A549 (cell line): ENCODE data around the gene PDE10A. TPM values are rescaled to one million over a fixed set of nuclear protein-coding genes. Genes with fewer than 3 reads are reported as not detected.

Source experiments
- ATAC-seq, 2 experiments: fragments of 200-7000 bp in 1 of 2; fragments of >200 bp in 1 of 2; cut with Nextera tagmentation in 1 of 2; cut with Tn5 transposase in 1 of 2; 3 replicates each; pipeline versions ENCODE4 v1.8.0 to v1.9.1; 2018 to 2020; ENCODE audit warnings: mild to moderate bottlenecking in 1 of 2, moderate library complexity in 1 of 2
- CTCF ChIA-PET: fragments of 300-600 bp; sonication (Branson Sonifier 250); formaldehyde crosslinking; extraction: SDS; loops from one replicate; lab custom pipeline; 2021; ENCODE audit warnings: antibody characterized with exemption, inconsistent platforms; lab: Yijun Ruan, JAX
- POLR2A ChIA-PET: fragments of 350-600 bp; formaldehyde crosslinking; extraction: SDS; loops from one replicate; lab custom pipeline; 2021; ENCODE audit warnings: antibody characterized with exemption, inconsistent platforms; lab: Yijun Ruan, JAX
- DNase-seq, 2 experiments: peaks; one replicate each; pipeline versions ENCODE4 v3.0.0 to v3.0.0-alpha.2; 2011 to 2016; ENCODE audit warnings: low read depth in 1 of 2, low spot score in 1 of 2
- FAIRE-seq: peaks from 2 replicates; lab custom pipeline; 2011; peaks lifted over from hg19 to GRCh38; lab: Jason Lieb, UNC
- H3K27ac ChIP-seq, 2 experiments: fragments of >200 bp; sonication (Bioruptor Twin); formaldehyde crosslinking; 3 replicates each; pipeline ENCODE4 v1.5.1; 2016 to 2017
- H3K4me1 ChIP-seq: fragments of >200 bp; sonication (Bioruptor Twin); formaldehyde crosslinking; 3 replicates; pipeline ENCODE4 v1.6.1; 2016
- H3K4me2 ChIP-seq: fragments of >200 bp; sonication (Bioruptor Twin); formaldehyde crosslinking; 3 replicates; pipeline ENCODE4 v1.6.1; 2016
- H3K4me3 ChIP-seq: fragments of >200 bp; sonication (Bioruptor Twin); formaldehyde crosslinking; 3 replicates; pipeline ENCODE4 v1.5.1; 2016
- H3K9me3 ChIP-seq: fragments of >200 bp; sonication (Bioruptor Twin); formaldehyde crosslinking; 3 replicates; pipeline ENCODE4 v1.6.1; 2016
- BHLHE40 ChIP-seq: IDR thresholded peaks from 2 replicates; pipeline ENCODE4 v1.6.1; 2012; ENCODE audit warnings: low read depth, low read length, inconsistent platforms
- CHD2 ChIP-seq: fragments of 150-350 bp; IDR thresholded peaks from 2 replicates; pipeline ENCODE4 v1.6.1; 2014; ENCODE audit warnings: low read length; ENCODE audit not compliant: partially characterized antibody
- CHD4 ChIP-seq: fragments of 200-600 bp; sonication (generic); IDR thresholded peaks from 2 replicates; pipeline ENCODE4 v1.6.1; 2016; ENCODE audit warnings: antibody characterized with exemption, mild to moderate bottlenecking, borderline replicate concordance
- CTCF ChIP-seq: fragments of >200 bp; sonication (Bioruptor Twin); formaldehyde crosslinking; IDR thresholded peaks from 3 replicates; pipeline ENCODE4 v1.5.1; 2016
- EHMT2 ChIP-seq: fragments of 200-600 bp; sonication (generic); IDR thresholded peaks from 2 replicates; pipeline ENCODE4 v1.6.1; 2016; ENCODE audit warnings: antibody characterized with exemption, low read depth, mild to moderate bottlenecking, moderate library complexity
- FOSB ChIP-seq: fragments of 250-450 bp; sonication (Bioruptor Pico); IDR thresholded peaks from 2 replicates; pipeline ENCODE4 v1.5.0; 2020; ENCODE audit warnings: mild to moderate bottlenecking, moderate library complexity
- FOSL2 ChIP-seq, 2 experiments: fragments of 450-650 bp in 1 of 2; fragments of >200 bp in 1 of 2; sonication (Bioruptor Twin) in 1 of 2; formaldehyde crosslinking; IDR thresholded peaks; 2 replicates each; pipeline versions ENCODE4 v1.5.0 to v1.6.1; 2016 to 2020; ENCODE audit warnings: mild to moderate bottlenecking in 1 of 2, moderate library complexity in 1 of 2
- GATA3 ChIP-seq: IDR thresholded peaks from 2 replicates; pipeline ENCODE4 v1.6.1; 2012; ENCODE audit warnings: borderline replicate concordance
- HDAC2 ChIP-seq: fragments of 200-600 bp; sonication (generic); IDR thresholded peaks from 2 replicates; pipeline ENCODE4 v1.6.1; 2016
- HOXB13 ChIP-seq: fragments of 250-450 bp; sonication (Bioruptor Pico); IDR thresholded peaks from 2 replicates; pipeline ENCODE4 v1.5.0; 2020; ENCODE audit warnings: low read depth, mild to moderate bottlenecking, moderate library complexity
- HOXB5 ChIP-seq: fragments of 250-450 bp; sonication (Bioruptor Pico); IDR thresholded peaks from 2 replicates; pipeline ENCODE4 v1.5.0; 2020; ENCODE audit warnings: mild to moderate bottlenecking, moderate library complexity
- MAFK ChIP-seq: fragments of 450-650 bp; IDR thresholded peaks from 2 replicates; pipeline ENCODE4 v1.6.1; 2014; ENCODE audit not compliant: partially characterized antibody
- NPAS2 ChIP-seq: fragments of 250-450 bp; sonication (Bioruptor Pico); IDR thresholded peaks from 2 replicates; pipeline ENCODE4 v1.8.0; 2022; ENCODE audit warnings: mild to moderate bottlenecking, moderate library complexity, borderline replicate concordance
- POLR2AphosphoS2 ChIP-seq: conservative IDR thresholded peaks from 2 replicates; pipeline ENCODE4 v1.6.1; 2012; ENCODE audit warnings: low read length, improper control_type of control experiment, inconsistent platforms
- SREBF2 ChIP-seq: fragments of 450-650 bp; IDR thresholded peaks from 2 replicates; pipeline ENCODE4 v1.6.1; 2014; ENCODE audit warnings: mild to moderate bottlenecking, moderate library complexity
- TFCP2L1 ChIP-seq: fragments of 250-450 bp; sonication (Bioruptor Pico); IDR thresholded peaks from 2 replicates; pipeline ENCODE4 v1.5.0; 2021; ENCODE audit warnings: mild to moderate bottlenecking
- USF2 ChIP-seq: fragments of 450-650 bp; IDR thresholded peaks from 2 replicates; pipeline ENCODE4 v1.6.1; 2014; ENCODE audit warnings: antibody characterized with exemption
- ZNF302 ChIP-seq: fragments of 250-450 bp; sonication (Bioruptor Pico); IDR thresholded peaks from 2 replicates; pipeline ENCODE4 v1.9.0; 2021; ENCODE audit warnings: inconsistent platforms, mild to moderate bottlenecking, moderate library complexity
- ZSCAN20 ChIP-seq: fragments of 250-450 bp; sonication (Bioruptor Pico); IDR thresholded peaks from 2 replicates; pipeline ENCODE4 v1.8.0; 2022; ENCODE audit warnings: mild to moderate bottlenecking, moderate library complexity
- WGBS: methylation state at CpG from one replicate; pipeline ENCODE4 v1.1.6; 2017; ENCODE audit errors: missing lambda C conversion rate; 5-methylcytosine and 5-hydroxymethylcytosine counted together
- polyA plus RNA-seq, 4 experiments: library from polyadenylated mRNA; depleted of rRNA in 3 of 4; stranded (reverse); fragments of >200 nt; fragmentation: RNase III in 1 of 4; extraction: RNeasy Plus Mini Kit Qiagen cat#74134 plus additional on column Dnase treatment in 1 of 4; gene quantifications; 2 replicates in 3 of 4; 3 replicates in 1 of 4; pipeline ENCODE4 v1.2.3, GENCODE V29; 2011 to 2017

Gene PDE10A
- polyA plus RNA-seq, 2 of the 4 experiments (the other 2 are of a cell fraction), result 44.9 to 92.5 TPM

- ATAC-seq, result no peak
- no peak overlapping the region for H3K4me2 ChIP-seq
- ChIA-PET CTCF (interaction anchor here (1.5 kb wide), 1 partner anchor 24 kb away, joined by 3 read pairs; no protein-coding TSS in a partner anchor), POLR2A (no interaction called here)
- H3K4me1 ChIP-seq, result peaks cover 48% of the 10 kb centered on the region
- no peak for DNase-seq
- no peaks in the 10 kb centered on the region for H3K9me3 ChIP-seq
- no peak for TF ChIP-seq CHD4
- WGBS, result 89% methylated on average over 4 of the region's 4 CpGs
- H3K4me3 ChIP-seq, result no peak overlapping the region
- no peak for FAIRE-seq
- H3K27ac ChIP-seq, result no peak overlapping the region
Measured at GRCh38 chr6:165628955-165629354, 34.1 kb downstream of the PDE10A start.

- H3K4me2 ChIP-seq, result no peak overlapping the region
- peaks cover 45% of the 10 kb centered on the region for H3K4me1 ChIP-seq
- no peak for ATAC-seq
- no peaks in the 10 kb centered on the region for H3K9me3 ChIP-seq
- FAIRE-seq, result no peak
- WGBS, result 79% methylated on average over 4 of the region's 4 CpGs
- no peak overlapping the region for H3K4me3 ChIP-seq
- ChIA-PET CTCF (no interaction called here), POLR2A (no interaction called here)
- TF ChIP-seq HOXB13 (CRISPR knock-in tag) (no peak), FOSB (CRISPR knock-in tag) (no peak), GATA3 (no peak), USF2 (no peak), BHLHE40 (no peak), POLR2AphosphoS2 (no peak), SREBF2 (no peak), CTCF (no peak), HDAC2 (no peak), NPAS2 (CRISPR knock-in tag) (no peak), FOSL2 (IDR thresholded peaks at IDR 0.05) (no peak), FOSL2 (CRISPR knock-in tag; IDR thresholded peaks at IDR 0.05) (no peak), EHMT2 (no peak), CHD2 (no peak)
- DNase-seq, result no peak
- H3K27ac ChIP-seq, result peak overlapping the region in 1 of 2 experiments; percentile 33; a peak in 2 of 6 replicates
Measured at GRCh38 chr6:165627366-165627765, 35.7 kb downstream of the PDE10A start.

- no peak for TF ChIP-seq POLR2AphosphoS2
- no peak for TF ChIP-seq ZSCAN20 (CRISPR knock-in tag)
- TF ChIP-seq USF2, result no peak
- no peak for TF ChIP-seq HOXB5 (CRISPR knock-in tag)
- no peak for TF ChIP-seq CHD4
- no peak for TF ChIP-seq TFCP2L1 (CRISPR knock-in tag)
- no peak for TF ChIP-seq MAFK
- TF ChIP-seq ZNF302 (CRISPR knock-in tag), result no peak
- WGBS, result 75% methylated on average over 6 of the region's 6 CpGs
- no peak overlapping the region for H3K4me2 ChIP-seq
- H3K4me3 ChIP-seq, result no peak overlapping the region
- ATAC-seq, result no peak
- ChIA-PET POLR2A (no interaction called here), CTCF (no interaction called here)
- peaks cover 38% of the 10 kb centered on the region for H3K4me1 ChIP-seq
- H3K9me3 ChIP-seq, result no peaks in the 10 kb centered on the region
- no peak for DNase-seq
- no peak overlapping the region for H3K27ac ChIP-seq
- FAIRE-seq, result no peak
Measured at GRCh38 chr6:165626711-165627110, 36.3 kb downstream of the PDE10A start.
